Keratinocyte (primary cell): ENCODE measurements around the gene LMOD2.

ENCODE experiments used
- EZH2 ChIP-seq: IDR thresholded peaks from one replicate; pipeline ENCODE4 v1.6.1; 2012; ENCODE audit warnings: inconsistent platforms, mild to moderate bottlenecking, low read length, moderate library complexity
- TF ChIP-seq, protein P1 (sequence below), 3 experiments: IDR thresholded peaks in 1 of 3; conservative IDR thresholded peaks in 1 of 3; optimal IDR thresholded peaks in 1 of 3; 2 replicates in 2 of 3; 3 replicates in 1 of 3; pipeline versions ENCODE3 to v1.5.1; 2011; ENCODE audit warnings: low read length in 3 of 3, mild to moderate bottlenecking in 3 of 3, moderate library complexity in 2 of 3, control low read depth in 1 of 3, inconsistent platforms in 1 of 3; ENCODE audit not compliant: insufficient read depth in 2 of 3; ENCODE audit errors: extremely low read depth in 1 of 3

DNA sequence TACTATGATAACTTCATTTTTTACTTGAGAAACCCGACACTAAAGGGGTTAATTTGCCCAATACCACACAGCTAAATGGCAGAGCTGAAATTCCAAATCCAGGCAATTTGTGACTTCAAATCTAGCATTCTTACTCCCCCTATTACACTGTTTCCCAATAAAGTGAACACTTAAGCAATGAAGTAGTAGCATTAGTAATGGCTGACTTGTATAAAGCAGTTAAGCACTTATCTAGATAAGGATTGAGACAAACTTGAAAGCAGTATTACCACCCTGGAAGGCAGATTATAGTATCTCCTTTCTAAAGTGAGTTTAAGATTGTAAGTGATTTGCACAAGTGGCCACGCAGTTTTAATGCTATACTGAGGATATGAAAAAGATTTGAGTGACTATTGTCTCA, 53.9 kb downstream of the LMOD2 start:
- TF ChIP-seq EZH2, result no peak
- TF ChIP-seq, protein P1, sequence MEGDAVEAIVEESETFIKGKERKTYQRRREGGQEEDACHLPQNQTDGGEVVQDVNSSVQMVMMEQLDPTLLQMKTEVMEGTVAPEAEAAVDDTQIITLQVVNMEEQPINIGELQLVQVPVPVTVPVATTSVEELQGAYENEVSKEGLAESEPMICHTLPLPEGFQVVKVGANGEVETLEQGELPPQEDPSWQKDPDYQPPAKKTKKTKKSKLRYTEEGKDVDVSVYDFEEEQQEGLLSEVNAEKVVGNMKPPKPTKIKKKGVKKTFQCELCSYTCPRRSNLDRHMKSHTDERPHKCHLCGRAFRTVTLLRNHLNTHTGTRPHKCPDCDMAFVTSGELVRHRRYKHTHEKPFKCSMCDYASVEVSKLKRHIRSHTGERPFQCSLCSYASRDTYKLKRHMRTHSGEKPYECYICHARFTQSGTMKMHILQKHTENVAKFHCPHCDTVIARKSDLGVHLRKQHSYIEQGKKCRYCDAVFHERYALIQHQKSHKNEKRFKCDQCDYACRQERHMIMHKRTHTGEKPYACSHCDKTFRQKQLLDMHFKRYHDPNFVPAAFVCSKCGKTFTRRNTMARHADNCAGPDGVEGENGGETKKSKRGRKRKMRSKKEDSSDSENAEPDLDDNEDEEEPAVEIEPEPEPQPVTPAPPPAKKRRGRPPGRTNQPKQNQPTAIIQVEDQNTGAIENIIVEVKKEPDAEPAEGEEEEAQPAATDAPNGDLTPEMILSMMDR (optimal IDR thresholded peaks at IDR 0.05 in 1 of 3, IDR thresholded peaks at IDR 0.05 in 1 of 3, conservative IDR thresholded peaks at IDR 0.05 in 1 of 3; ENCODE audit: extremely low read depth in 1 of 3, insufficient read depth in 2 of 3, low read length in 3 of 3), result no peak
